ENCODE data around the gene NUDT3.
A peak's percentile ranks its signal among the peaks of the same experiment; 100 is the strongest.
"Not testable (repeated sequence)": the region's sequence is repeated elsewhere in the genome, so short reads cannot be mapped to it uniquely, and the experiment has no call there.

NUDT3 gene

DNA sequence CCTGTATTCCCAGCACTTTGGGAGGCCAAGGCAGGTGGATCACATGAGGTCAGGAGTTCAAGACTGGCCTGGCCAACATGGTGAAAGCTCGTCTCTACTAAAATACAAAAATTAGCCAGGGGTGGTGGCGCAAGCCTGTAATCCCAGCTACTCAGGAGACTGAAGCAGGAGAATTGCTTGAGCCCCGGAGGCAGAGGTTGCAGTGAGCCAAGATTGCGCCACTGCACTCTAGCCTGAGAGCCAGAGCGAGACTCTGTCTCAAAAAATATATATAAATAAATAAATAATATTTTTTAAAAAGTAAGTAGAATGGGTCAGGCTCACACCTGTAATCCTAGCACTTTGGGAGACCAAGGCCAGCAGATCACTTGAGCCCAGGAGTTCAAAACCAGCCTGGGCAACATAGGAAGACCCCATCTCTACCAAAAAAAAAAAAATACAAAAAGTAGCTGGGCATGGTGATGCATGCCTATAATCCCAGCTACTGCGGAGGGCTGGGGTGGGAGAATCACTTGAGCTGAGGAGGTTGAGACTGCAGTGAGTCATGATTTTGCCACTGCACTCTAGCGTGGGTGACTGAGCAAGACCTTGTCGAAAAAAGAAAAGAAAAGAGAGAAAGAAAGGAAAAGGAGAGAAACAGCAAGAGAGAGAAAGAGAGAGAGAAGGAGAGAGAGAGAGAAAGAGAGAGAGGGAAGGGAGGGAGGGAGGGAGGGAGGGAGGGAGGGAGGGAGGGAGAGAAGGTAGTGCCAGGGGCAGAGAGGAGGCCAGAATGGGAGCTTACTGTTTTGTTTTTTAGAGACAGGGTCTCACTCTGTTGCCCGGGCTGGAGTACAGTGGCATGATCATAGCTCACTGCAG lies 26.5 kb downstream of the NUDT3 start:
- DNase-seq: not testable (repeated sequence)

GRCh38 chr6:34363681-34364075 lies 28.8 kb downstream of the NUDT3 start:
- not testable (repeated sequence) for DNase-seq

GRCh38 chr6:34362909-34363680 lies 29.4 kb downstream of the NUDT3 start:
- DNase-seq: peak; percentile 90 to 94

- no peak for DNase-seq
These were observed 30.3 kb downstream of the NUDT3 start for GRCh38 chr6:34362176-34362575.

- no peak for DNase-seq
These were observed 31.9 kb downstream of the NUDT3 start for GRCh38 chr6:34360556-34360955.

GRCh38 chr6:34359418-34360158 lies 32.9 kb downstream of the NUDT3 start:
- DNase-seq: no peak

GRCh38 chr6:34358389-34358905 lies 34.0 kb downstream of the NUDT3 start:
- DNase-seq: peak in 1 of 2 experiments; percentile 44

DNA sequence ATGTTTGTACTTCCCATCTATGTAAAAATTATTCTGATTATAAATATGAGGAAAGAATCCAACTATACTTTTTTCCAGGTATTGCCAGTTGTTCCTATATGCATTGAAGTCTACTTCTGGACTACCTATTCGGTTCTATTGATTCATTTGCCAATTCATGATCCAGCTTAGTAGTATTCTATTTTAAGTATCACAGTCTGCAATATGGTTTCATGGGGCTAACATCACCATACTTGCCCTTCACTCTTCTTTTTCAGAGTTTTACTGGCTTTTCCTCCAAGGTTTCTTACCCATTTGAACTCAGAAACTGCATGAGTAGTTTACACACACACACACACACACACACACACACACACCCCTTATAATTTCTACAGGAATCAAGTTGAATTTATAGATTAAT lies 34.5 kb downstream of the NUDT3 start:
- DNase-seq: no peak

DNA sequence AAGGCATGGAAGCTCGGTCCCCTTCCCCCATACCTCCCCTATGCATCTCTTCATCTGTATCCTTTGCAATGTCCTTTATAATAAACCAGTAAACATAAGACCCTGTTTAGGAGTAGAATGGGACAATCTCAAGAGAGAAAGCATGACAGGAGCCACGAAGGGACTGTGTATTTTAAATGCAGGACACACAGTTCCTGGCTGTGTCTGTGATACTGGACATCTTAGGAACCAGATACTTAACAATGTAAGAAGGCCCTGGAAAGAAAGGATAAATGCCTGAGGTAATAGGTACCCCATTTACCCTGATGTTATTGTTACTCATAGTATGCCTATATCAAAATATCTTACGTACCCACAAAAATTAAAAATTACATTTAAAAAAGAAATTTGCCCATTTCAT lies 36.6 kb downstream of the NUDT3 start:
- DNase-seq: no peak

DNA sequence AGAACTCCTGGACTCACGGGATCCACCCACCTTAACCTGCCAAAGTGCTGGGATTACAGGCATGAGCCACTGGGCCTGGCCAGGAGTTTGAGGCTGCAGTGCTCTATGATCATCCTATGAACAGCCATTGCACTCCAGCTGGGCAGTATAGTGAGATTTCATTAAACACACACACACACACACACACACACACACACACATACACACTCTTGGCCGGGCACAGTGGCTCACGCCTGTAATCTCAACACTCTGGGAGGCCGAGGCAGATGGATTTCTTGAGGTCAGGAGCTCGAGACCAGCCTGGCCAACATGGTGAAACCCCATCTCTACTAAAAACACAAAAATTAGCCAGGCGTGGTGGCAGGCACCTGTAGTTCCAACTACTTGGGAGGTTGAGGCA lies 38.2 kb downstream of the NUDT3 start:
- not testable (repeated sequence) for DNase-seq

DNA sequence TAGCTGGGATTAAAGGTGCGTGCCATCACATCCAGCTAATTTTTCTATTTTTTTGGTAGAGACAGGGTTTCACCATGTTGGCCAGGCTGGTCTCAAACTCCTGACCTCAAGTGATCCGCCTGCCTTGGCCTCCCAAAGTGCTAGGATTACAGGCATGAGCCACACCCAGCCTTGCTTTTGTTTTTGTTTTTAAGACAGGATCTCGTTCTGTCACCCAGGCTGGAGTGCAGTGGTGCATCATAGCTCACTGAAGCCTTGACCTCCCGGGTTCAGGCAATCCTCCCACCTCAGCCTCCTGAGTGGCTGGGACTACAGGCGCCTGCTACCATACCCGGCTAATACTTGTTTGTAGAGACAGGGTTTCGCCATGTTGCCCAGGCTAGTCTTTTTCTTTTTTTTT lies 38.9 kb downstream of the NUDT3 start:
- DNase-seq: not testable (repeated sequence)

- no peak for DNase-seq
These were observed 40.0 kb downstream of the NUDT3 start for GRCh38 chr6:34352305-34352937.

GRCh38 chr6:34350934-34351217 lies 41.6 kb downstream of the NUDT3 start:
- no peak for DNase-seq

GRCh38 chr6:34350137-34350933 lies 42.1 kb downstream of the NUDT3 start:
- no peak for DNase-seq

DNA sequence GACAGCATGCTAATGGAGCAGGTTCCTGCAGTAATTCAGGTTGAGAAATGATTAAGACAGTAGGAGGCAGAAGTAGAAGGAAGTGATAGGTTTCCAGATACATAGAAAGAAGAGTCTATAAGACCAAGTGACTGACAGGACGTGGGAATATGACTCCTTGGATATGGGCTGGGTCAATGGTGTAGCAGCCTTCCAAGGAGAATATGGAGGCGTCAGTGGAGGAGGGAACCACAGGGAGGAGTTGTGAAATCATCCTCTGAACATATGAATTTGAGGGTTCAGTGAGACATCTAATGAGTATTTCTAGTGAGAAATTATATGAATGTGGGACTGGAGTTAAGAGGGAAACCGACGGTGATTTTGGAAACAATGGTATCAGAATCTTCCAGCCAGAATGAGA lies 43.3 kb downstream of the NUDT3 start:
- DNase-seq: no peak

DNA sequence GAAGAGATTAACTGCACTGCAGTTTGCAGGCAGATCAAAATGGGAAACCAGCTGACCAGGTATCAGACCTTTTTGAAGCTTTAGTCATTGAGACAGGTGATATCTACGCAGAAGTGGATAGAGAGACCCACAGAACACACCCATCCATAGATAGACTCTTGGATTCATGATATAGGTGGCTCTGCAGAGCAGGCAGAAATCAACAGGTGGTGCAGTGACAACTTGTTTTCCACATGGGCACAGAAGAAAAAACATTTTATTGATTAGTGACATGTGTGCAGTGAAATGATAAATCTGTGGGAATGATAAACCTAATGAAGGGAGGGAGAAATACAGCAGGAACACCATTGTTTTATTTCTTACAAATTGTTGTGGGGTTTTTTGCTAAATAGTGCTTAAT lies 45.2 kb downstream of the NUDT3 start:
- DNase-seq: no peak

DNA sequence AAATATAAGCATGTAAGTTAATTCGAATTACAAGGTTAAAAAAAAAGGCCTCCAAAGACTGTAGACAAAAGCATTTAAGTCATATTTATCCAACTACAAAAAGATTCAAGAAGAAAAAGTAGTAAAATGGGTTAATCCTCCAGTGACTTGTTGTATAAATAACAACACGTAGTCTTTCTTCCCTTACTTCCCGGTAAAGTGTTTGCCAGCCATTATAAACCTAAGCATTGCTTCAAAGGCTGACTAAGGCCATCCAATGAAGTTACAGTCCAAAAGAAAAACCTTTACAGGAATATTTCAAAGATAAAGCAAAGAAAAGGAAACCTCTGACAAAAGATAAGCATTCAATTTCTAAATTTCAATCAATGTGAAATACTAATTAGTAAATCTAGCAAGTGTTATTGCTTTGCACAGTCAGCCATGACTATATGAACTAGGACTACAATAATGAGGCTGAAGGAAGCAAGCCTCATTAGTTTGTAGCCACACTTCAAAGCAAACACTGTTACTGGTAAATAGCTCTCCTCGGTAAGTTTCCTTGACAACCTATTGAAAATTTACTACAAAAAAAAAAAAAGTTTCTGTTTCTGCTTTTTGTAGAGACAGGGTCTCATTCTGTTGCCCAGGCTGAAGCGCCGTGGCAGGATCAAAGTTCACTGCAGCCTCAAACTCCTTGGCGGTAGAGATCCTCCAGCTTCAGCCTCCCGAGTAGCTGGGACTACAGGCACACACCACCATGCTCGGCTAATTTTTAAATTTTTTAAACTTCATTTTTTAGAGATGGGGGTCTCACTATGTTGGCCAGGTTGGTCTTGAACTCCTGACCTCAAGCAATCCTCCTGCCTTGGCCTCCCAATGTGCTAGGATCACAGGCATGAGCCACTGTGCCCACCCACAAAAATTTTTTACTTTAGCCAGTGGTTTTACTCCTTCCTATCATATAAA lies 46.0 kb downstream of the NUDT3 start:
- no peak for DNase-seq

DNA sequence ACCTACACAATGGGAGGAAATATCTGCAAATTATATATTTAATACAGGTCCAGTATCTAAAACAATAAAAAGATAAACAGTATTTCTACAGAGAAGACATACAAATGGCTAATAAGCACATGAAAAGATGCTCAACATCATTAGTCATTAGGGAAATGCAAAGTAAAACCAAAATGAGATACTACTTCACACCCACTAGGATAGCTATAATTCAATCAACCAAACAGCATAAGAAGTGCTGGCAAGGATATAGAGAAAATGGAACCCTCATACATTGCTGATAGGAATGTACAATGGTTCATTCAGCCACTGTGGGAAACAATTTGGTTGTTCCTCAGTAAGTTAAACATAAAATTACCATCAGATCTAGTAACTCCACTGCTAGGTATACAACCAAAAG lies 48.7 kb downstream of the NUDT3 start:
- DNase-seq: no peak

GRCh38 chr6:34342247-34342646 lies 50.2 kb downstream of the NUDT3 start:
- no peak for DNase-seq

DNA sequence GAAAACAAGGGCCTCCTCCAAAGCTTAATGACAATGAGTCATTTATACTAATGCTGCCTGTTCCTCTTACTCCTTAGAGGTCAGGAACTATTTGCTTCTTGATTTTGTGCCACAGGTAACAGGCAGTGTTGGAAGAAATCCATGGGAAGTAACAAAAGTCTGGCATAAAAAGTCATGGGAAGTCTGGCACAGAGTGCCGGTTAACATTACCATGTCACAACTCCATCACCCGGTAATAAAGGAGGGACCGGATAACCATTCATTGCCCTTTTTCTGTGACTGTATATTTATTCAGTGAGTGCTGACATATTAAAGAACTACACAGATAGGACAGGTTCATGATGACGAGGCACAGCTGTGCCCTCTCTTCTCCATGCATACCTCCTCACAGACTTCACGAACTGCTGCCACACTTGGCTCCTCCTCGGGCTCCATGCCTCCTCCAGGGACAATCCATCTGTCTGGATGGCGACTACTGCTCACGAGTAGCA lies 50.9 kb downstream of the NUDT3 start:
- no peak for DNase-seq

Data from NCI-H526 (cell line).